ENCODE results near the gene EP400.
"Not testable (repeated sequence)": the region's sequence is repeated elsewhere in the genome, so short reads cannot be mapped to it uniquely, and the experiment has no call there.

The EP400 gene

GRCh38 chr12:131928711-131929580 lies 20.8 kb upstream of the EP400 start, which contains the start of gene PUS1:
Gene PUS1 (plus strand): TSS chr12:131929276. CDS start chr12:131929723, 447 bp downstream.
- peak; percentile 95 for DNase-seq

- peak; percentile 53 for DNase-seq
These were observed 19.9 kb upstream of the EP400 start for GRCh38 chr12:131929581-131930456.

- no peak for DNase-seq
These were observed 19.2 kb upstream of the EP400 start for GRCh38 chr12:131930510-131930909.

GRCh38 chr12:131933387-131933786 lies 16.4 kb upstream of the EP400 start:
- no peak for DNase-seq

- no peak for DNase-seq
These were observed 15.2 kb upstream of the EP400 start for GRCh38 chr12:131934535-131934934.

- DNase-seq = no peak
These were observed 11.7 kb upstream of the EP400 start for GRCh38 chr12:131938082-131938481.

GRCh38 chr12:131939007-131939406 lies 10.7 kb upstream of the EP400 start:
- DNase-seq = no peak

- no peak for DNase-seq
These were observed 9.6 kb upstream of the EP400 start for GRCh38 chr12:131940141-131940547.

GRCh38 chr12:131941116-131941986 lies 8.4 kb upstream of the EP400 start:
- DNase-seq = no peak

GRCh38 chr12:131941987-131942341 lies 7.8 kb upstream of the EP400 start:
- DNase-seq = no peak

GRCh38 chr12:131942671-131943070 lies 7.1 kb upstream of the EP400 start:
- no peak for DNase-seq

GRCh38 chr12:131943389-131943788 lies 6.4 kb upstream of the EP400 start:
- DNase-seq = no peak

- no peak for DNase-seq
These were observed 5.9 kb upstream of the EP400 start for GRCh38 chr12:131943876-131944275.

GRCh38 chr12:131944601-131945251 lies 5.0 kb upstream of the EP400 start:
- DNase-seq = no peak

- DNase-seq = no peak
These were observed 3.0 kb upstream of the EP400 start for GRCh38 chr12:131946757-131947156.

- no peak for DNase-seq
These were observed 2.2 kb upstream of the EP400 start for GRCh38 chr12:131947482-131948027.

- DNase-seq = no peak
These were observed 1.5 kb upstream of the EP400 start for GRCh38 chr12:131948166-131948712.

GRCh38 chr12:131948713-131949430 lies 870 bp upstream of the EP400 start:
- not testable (repeated sequence) for DNase-seq

- peak; percentile 52 for DNase-seq
These were observed 606 bp downstream of the EP400 start for GRCh38 chr12:131950182-131950913.

- not testable (repeated sequence) for DNase-seq
These were observed 4.1 kb downstream of the EP400 start for GRCh38 chr12:131953810-131954209.
